Measurements from ENCODE around the gene GRM4. TPM values are rescaled to one million over a fixed set of nuclear protein-coding genes. Genes with fewer than 3 reads are reported as not detected.

The GRM4 gene
- total RNA-seq, 1 donor from 2014 or later, result not detected

DNA sequence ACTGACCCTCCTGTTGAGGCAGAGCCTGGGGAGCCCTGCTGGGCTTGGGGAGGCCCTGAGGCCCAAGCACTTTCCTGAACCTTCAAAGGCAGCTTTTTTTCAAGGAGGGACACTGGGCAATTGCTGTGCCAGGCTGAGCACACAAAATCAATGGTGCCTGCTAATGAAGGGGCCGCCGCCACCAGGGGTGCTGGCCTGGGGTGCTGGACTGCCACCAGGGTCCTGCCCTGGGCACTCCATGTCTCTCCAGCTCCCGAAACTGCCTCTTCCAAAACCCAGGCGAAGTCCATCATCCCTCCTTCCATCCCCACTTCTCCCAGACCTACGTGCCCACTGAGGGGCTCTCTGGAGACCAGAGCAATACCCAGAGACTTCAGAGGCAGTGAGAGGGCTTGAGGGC lies 145.6 kb downstream of the GRM4 start:
- intact Hi-C loops (cut with micrococcal nuclease), result no loop called here
- TF ChIP-seq, protein P1, sequence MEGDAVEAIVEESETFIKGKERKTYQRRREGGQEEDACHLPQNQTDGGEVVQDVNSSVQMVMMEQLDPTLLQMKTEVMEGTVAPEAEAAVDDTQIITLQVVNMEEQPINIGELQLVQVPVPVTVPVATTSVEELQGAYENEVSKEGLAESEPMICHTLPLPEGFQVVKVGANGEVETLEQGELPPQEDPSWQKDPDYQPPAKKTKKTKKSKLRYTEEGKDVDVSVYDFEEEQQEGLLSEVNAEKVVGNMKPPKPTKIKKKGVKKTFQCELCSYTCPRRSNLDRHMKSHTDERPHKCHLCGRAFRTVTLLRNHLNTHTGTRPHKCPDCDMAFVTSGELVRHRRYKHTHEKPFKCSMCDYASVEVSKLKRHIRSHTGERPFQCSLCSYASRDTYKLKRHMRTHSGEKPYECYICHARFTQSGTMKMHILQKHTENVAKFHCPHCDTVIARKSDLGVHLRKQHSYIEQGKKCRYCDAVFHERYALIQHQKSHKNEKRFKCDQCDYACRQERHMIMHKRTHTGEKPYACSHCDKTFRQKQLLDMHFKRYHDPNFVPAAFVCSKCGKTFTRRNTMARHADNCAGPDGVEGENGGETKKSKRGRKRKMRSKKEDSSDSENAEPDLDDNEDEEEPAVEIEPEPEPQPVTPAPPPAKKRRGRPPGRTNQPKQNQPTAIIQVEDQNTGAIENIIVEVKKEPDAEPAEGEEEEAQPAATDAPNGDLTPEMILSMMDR (IDR thresholded peaks at IDR 0.05; ENCODE audit: borderline replicate concordance), result no peak
- no peak overlapping the region for H3K4me3 ChIP-seq

DNA sequence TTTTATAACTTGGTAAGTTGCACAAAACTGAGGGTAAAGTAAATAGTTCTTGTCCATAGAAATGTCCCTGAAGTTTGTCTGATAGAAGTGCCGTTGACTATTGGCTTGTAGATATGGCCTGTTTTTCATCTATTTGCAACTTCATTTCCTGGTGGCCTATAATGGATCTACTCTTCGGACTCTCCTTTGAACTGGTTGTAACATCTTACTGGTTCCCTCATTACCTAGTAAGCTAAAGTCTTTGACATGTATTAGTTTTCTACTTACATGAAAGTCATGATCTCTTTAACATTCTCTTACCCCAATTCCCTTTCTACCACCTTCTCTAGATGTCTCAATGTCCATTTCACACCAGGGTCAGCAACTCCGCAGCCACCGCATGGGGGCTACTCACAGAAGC lies 146.3 kb downstream of the GRM4 start:
- TF ChIP-seq, protein P1 (IDR thresholded peaks at IDR 0.05; ENCODE audit: borderline replicate concordance), result no peak
- intact Hi-C loops (cut with micrococcal nuclease), result no loop called here
- no peaks in the 10 kb centered on the region for H3K36me3 ChIP-seq
- DNase-seq, result no peak
- H3K4me1 ChIP-seq, result no peaks in the 10 kb centered on the region
- H3K27me3 ChIP-seq (ENCODE audit: low read depth), result peaks cover 74% of the 10 kb centered on the region
- no peak overlapping the region for H3K27ac ChIP-seq (replicated peaks)
- peaks cover 24% of the 10 kb centered on the region for H3K9me3 ChIP-seq (replicated peaks)
- H3K4me3 ChIP-seq, result no peak overlapping the region

More for the DNA sequence above, 145.6 kb downstream of the GRM4 start:
- H3K27ac ChIP-seq (replicated peaks), result no peak overlapping the region
- H3K27me3 ChIP-seq (ENCODE audit: low read depth), result peaks cover 70% of the 10 kb centered on the region
- peaks cover 24% of the 10 kb centered on the region for H3K9me3 ChIP-seq (replicated peaks)
- DNase-seq, result no peak
- H3K4me1 ChIP-seq, result no peaks in the 10 kb centered on the region
- H3K36me3 ChIP-seq, result no peaks in the 10 kb centered on the region

- Histone ChIP-seq H3K4me3 (no peak overlapping the region), H3K4me1 (no peaks in the 10 kb centered on the region), H3K36me3 (no peaks in the 10 kb centered on the region), H3K9me3 (replicated peaks) (peaks cover 17% of the 10 kb centered on the region), H3K27ac (replicated peaks) (no peak overlapping the region), H3K27me3 (ENCODE audit: low read depth) (peaks cover 83% of the 10 kb centered on the region)
- no peak for DNase-seq
- TF ChIP-seq, protein P1 (IDR thresholded peaks at IDR 0.05; ENCODE audit: borderline replicate concordance), result no peak
- intact Hi-C loops (cut with micrococcal nuclease), result no loop called here
Measured at GRCh38 chr6:33998660-33999059, 147.2 kb downstream of the GRM4 start.

GRCh38 chr6:33997265-33997664 lies 148.6 kb downstream of the GRM4 start:
- DNase-seq, result no peak
- H3K4me3 ChIP-seq, result no peak overlapping the region
- no peak overlapping the region for H3K27ac ChIP-seq (replicated peaks)
- intact Hi-C loops (cut with micrococcal nuclease), result no loop called here
- TF ChIP-seq, protein P1 (IDR thresholded peaks at IDR 0.05; ENCODE audit: borderline replicate concordance), result no peak
- H3K27me3 ChIP-seq (ENCODE audit: low read depth), result peaks cover 88% of the 10 kb centered on the region
- peaks cover 13% of the 10 kb centered on the region for H3K9me3 ChIP-seq (replicated peaks)
- H3K36me3 ChIP-seq, result no peaks in the 10 kb centered on the region
- no peaks in the 10 kb centered on the region for H3K4me1 ChIP-seq

DNA sequence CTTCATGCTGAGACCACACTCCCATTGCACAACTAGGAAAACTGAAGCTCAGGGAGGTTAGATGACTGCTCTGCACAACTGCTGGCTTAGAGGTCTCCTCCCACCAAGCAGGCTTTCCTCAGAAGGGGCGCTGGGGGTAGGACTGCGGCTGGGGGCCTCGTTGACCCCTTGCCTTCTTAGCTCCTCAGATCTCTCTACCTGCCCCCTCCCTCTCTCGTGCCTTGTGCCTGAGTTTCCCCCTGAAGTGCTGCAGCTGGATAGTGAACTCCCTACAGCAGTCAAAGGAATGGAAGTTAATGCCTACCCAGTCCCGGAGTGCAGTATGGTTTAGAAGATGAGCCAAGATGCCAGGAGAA lies 149.8 kb downstream of the GRM4 start:
- no peaks in the 10 kb centered on the region for H3K4me1 ChIP-seq
- H3K36me3 ChIP-seq, result no peaks in the 10 kb centered on the region
- peaks cover 88% of the 10 kb centered on the region for H3K27me3 ChIP-seq (ENCODE audit: low read depth)
- intact Hi-C loops (cut with micrococcal nuclease), result no loop called here
- H3K27ac ChIP-seq (replicated peaks), result no peak overlapping the region
- no peak for DNase-seq
- H3K9me3 ChIP-seq (replicated peaks), result peaks cover 13% of the 10 kb centered on the region
- TF ChIP-seq, protein P1 (IDR thresholded peaks at IDR 0.05; ENCODE audit: borderline replicate concordance), result no peak
- no peak overlapping the region for H3K4me3 ChIP-seq
